GM19239 (cell line): Measurements from ENCODE around the gene CUL5.

Experiments used
- DNase-seq: peaks from one replicate; pipeline ENCODE4 v3.0.0; 2011; ENCODE audit warnings: low spot score; ENCODE audit not compliant: insufficient read length
- FAIRE-seq: peaks from 2 replicates; lab custom pipeline; 2011; peaks lifted over from hg19 to GRCh38; lab: Jason Lieb, UNC

Gene CUL5

GRCh38 chr11:108008656-108009496 is at the start of gene CUL5:
TSS of gene CUL5 (plus strand) at chr11:108008898. CDS start at chr11:108009349, 451 bp downstream.
- DNase-seq, result peak; percentile 80
- FAIRE-seq, result peak; percentile 95

GRCh38 chr11:107961480-107961879 is 47.2 kb upstream of the CUL5 start:
- FAIRE-seq (no peak), DNase-seq (no peak)

- DNase-seq, result no peak
- FAIRE-seq, result no peak
These were observed 46.5 kb upstream of the CUL5 start for GRCh38 chr11:107962181-107962580.

- DNase-seq, result no peak
- no peak for FAIRE-seq
These were observed 45.6 kb upstream of the CUL5 start for GRCh38 chr11:107963091-107963490.

GRCh38 chr11:107969219-107969618 is 39.5 kb upstream of the CUL5 start:
- FAIRE-seq (no peak), DNase-seq (no peak)

GRCh38 chr11:107970049-107970448 is 38.6 kb upstream of the CUL5 start:
- FAIRE-seq, result no peak
- DNase-seq, result no peak

- FAIRE-seq (no peak), DNase-seq (no peak)
These were observed 35.1 kb upstream of the CUL5 start for GRCh38 chr11:107973641-107974040.

- FAIRE-seq (no peak), DNase-seq (no peak)
These were observed 20.1 kb upstream of the CUL5 start for GRCh38 chr11:107988397-107989158.

GRCh38 chr11:107991868-107992414 is 16.8 kb upstream of the CUL5 start:
- DNase-seq, result no peak
- no peak for FAIRE-seq

- FAIRE-seq (no peak), DNase-seq (no peak)
These were observed 12.5 kb upstream of the CUL5 start for GRCh38 chr11:107996006-107996776.

GRCh38 chr11:107998761-107999160 is 9.9 kb upstream of the CUL5 start:
- FAIRE-seq (no peak), DNase-seq (no peak)

GRCh38 chr11:107999759-108000455 is 8.8 kb upstream of the CUL5 start:
- FAIRE-seq (peak; percentile 69), DNase-seq (peak; percentile 37)

GRCh38 chr11:108002476-108002875 is 6.2 kb upstream of the CUL5 start:
- DNase-seq (no peak), FAIRE-seq (no peak)

- no peak for DNase-seq
- FAIRE-seq, result no peak
These were observed 5.1 kb upstream of the CUL5 start for GRCh38 chr11:108003623-108004022.

GRCh38 chr11:108007819-108008218 is 879 bp upstream of the CUL5 start:
- no peak for DNase-seq
- no peak for FAIRE-seq

- peak; percentile 48 for FAIRE-seq
These were observed 1.0 kb downstream of the CUL5 start for GRCh38 chr11:108009497-108010370.

GRCh38 chr11:108012139-108012725 is 3.5 kb downstream of the CUL5 start:
- DNase-seq (no peak), FAIRE-seq (no peak)

More at GRCh38 chr11:108009497-108010370, 1.0 kb downstream of the CUL5 start:
- DNase-seq, result no peak

- FAIRE-seq (no peak), DNase-seq (no peak)
These were observed 7.9 kb downstream of the CUL5 start for GRCh38 chr11:108016647-108017046.
